ENCODE data around the gene EHD4.

The EHD4 gene

GRCh38 chr15:41887893-41888292, 84.5 kb downstream of the EHD4 start:
- no peak for DNase-seq (ENCODE audit: low read depth)
- H3K4me3 ChIP-seq (ENCODE audit: low read depth, low read length) = no peak overlapping the region
- no peak for TF ChIP-seq CTCF (IDR thresholded peaks at IDR 0.05; ENCODE audit: low read depth, low read length, missing control alignments)

- no peak for TF ChIP-seq CTCF (IDR thresholded peaks at IDR 0.05; ENCODE audit: low read depth, low read length, missing control alignments)
- no peak overlapping the region for H3K4me3 ChIP-seq (ENCODE audit: low read depth, low read length)
- no peak for DNase-seq (ENCODE audit: low read depth)
Measured at GRCh38 chr15:41887161-41887560, 85.2 kb downstream of the EHD4 start.

- no peak overlapping the region for H3K4me3 ChIP-seq (ENCODE audit: low read depth, low read length)
- no peak for TF ChIP-seq CTCF (IDR thresholded peaks at IDR 0.05; ENCODE audit: low read depth, low read length, missing control alignments)
- no peak for DNase-seq (ENCODE audit: low read depth)
Measured at GRCh38 chr15:41886741-41887140, 85.6 kb downstream of the EHD4 start.

GRCh38 chr15:41885841-41886240, 86.5 kb downstream of the EHD4 start:
- H3K4me3 ChIP-seq (ENCODE audit: low read depth, low read length) = no peak overlapping the region
- no peak for TF ChIP-seq CTCF (IDR thresholded peaks at IDR 0.05; ENCODE audit: low read depth, low read length, missing control alignments)
- DNase-seq (ENCODE audit: low read depth) = no peak

- TF ChIP-seq CTCF (IDR thresholded peaks at IDR 0.05; ENCODE audit: low read depth, low read length, missing control alignments) = no peak
- DNase-seq (ENCODE audit: low read depth) = no peak
- no peak overlapping the region for H3K4me3 ChIP-seq (ENCODE audit: low read depth, low read length)
Measured at GRCh38 chr15:41885321-41885720, 87.0 kb downstream of the EHD4 start.

- TF ChIP-seq CTCF (IDR thresholded peaks at IDR 0.05; ENCODE audit: low read depth, low read length, missing control alignments) = no peak
- no peak for DNase-seq (ENCODE audit: low read depth)
- no peak overlapping the region for H3K4me3 ChIP-seq (ENCODE audit: low read depth, low read length)
Measured at GRCh38 chr15:41884458-41884857, 87.9 kb downstream of the EHD4 start.

GRCh38 chr15:41883484-41883825, 88.9 kb downstream of the EHD4 start:
- H3K4me3 ChIP-seq (ENCODE audit: low read depth, low read length) = no peak overlapping the region
- no peak for TF ChIP-seq CTCF (IDR thresholded peaks at IDR 0.05; ENCODE audit: low read depth, low read length, missing control alignments)
- DNase-seq (ENCODE audit: low read depth) = no peak
